ENCODE measurements around the gene ACY1.

- no peak for TF ChIP-seq CTCF (IDR thresholded peaks at IDR 0.05)
- TF ChIP-seq POLR2A (IDR thresholded peaks at IDR 0.05): no peak
Observed at GRCh38 chr3:51943451-51944391, 39.6 kb upstream of the ACY1 start.

All from right lobe of liver (tissue), 4 donors.